Testis (tissue), 3 donors: ENCODE measurements around the gene INAVA. TPM values are rescaled to one million over a fixed set of nuclear protein-coding genes. Genes with fewer than 3 reads are reported as not detected.
"Not testable (repeated sequence)": the region's sequence is repeated elsewhere in the genome, so short reads cannot be mapped to it uniquely, and the experiment has no call there.

Source experiments
- DNase-seq: peaks from one replicate; pipeline ENCODE4 v3.0.0-alpha.2; 2019
- H3K27ac ChIP-seq, 2 donors: fragments of 200-600 bp; sonication (generic); one replicate each; pipeline ENCODE4 v1.5.1; 2019
- H3K27me3 ChIP-seq: fragments of 200-600 bp; sonication (generic); one replicate; pipeline ENCODE4 v1.5.1; 2019
- H3K36me3 ChIP-seq: fragments of 200-600 bp; sonication (generic); one replicate; pipeline ENCODE4 v1.5.1; 2017; ENCODE audit warnings: low read depth; ENCODE audit errors: missing control alignments
- H3K4me1 ChIP-seq: fragments of 200-600 bp; sonication (generic); one replicate; pipeline ENCODE4 v1.5.1; 2019
- H3K4me3 ChIP-seq, 2 donors: fragments of 200-600 bp; sonication (generic); one replicate each; pipeline ENCODE4 v1.5.1; 2017 to 2019
- H3K9me3 ChIP-seq: fragments of 200-600 bp; sonication (generic); one replicate; pipeline ENCODE4 v1.5.1; 2017
- POLR2A ChIP-seq: fragments of 450-650 bp; IDR thresholded peaks from one replicate; pipeline ENCODE4 v1.6.1; 2017; ENCODE audit warnings: antibody characterized with exemption, mild to moderate bottlenecking, moderate library complexity
- WGBS, 2 donors: methylation state at CpG; one replicate each; pipeline ENCODE4 v1.1.5; 2018; 5-methylcytosine and 5-hydroxymethylcytosine counted together
- intact Hi-C: fragments of 100-400 bp; cut with DNase I; formaldehyde crosslinking; loops from one replicate; pipeline ENCODE4 v1.15.1; 2023; ENCODE audit warnings: low total_unique reads
- polyA plus RNA-seq: library from polyadenylated mRNA; stranded (reverse); fragments of 350-450 nt; fragmentation: Illumina TruSeq; extraction: RNeasy Lipid Tissue Mini Kit (QIAGEN cat#74804); gene quantifications from one replicate; pipeline ENCODE4 v1.2.3, GENCODE V29; 2014; ENCODE audit warnings: low read depth, low replicate concordance; ENCODE audit not compliant: insufficient read depth
- total RNA-seq, 2 donors: library from RNA; depleted of rRNA; stranded (reverse); fragments of >200 nt; gene quantifications; one replicate each; pipeline ENCODE4 v1.2.3, GENCODE V29; 2016
- TF ChIP-seq, protein P1 (sequence below), 3 experiments: fragments of 450-650 bp in 2 of 3; fragments of 200-600 bp in 1 of 3; sonication (generic) in 1 of 3; IDR thresholded peaks; one replicate each; pipeline ENCODE4 v1.5.1; 2016 to 2019; ENCODE audit warnings: antibody characterized with exemption in 3 of 3, mild to moderate bottlenecking in 2 of 3, moderate library complexity in 1 of 3

INAVA gene
- total and polyA plus RNA-seq, 3 donors from 2014 or later, result 1.5 to 5.8 (median 2.3) TPM

DNA sequence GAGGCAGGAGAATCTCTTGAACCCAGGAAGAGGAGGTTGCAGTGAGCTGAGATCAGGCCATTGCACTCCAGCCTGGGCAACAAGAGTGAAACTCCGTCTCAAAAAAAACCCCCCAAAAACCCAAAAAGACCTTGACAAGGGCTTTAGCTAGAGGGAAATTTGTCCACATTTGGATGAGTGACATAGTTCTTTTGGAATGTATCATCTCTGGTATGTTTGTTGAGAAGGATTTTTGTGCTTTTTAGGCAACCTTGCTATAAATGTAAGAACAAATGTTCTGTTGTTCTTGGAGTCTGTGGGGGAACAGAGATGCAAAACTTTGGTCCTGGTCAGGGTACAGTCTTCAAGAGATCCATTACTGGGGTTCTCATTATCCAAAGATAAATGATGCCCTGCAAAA is 28.9 kb downstream of the INAVA start:
- no peaks in the 10 kb centered on the region for H3K36me3 ChIP-seq
- DNase-seq, result no peak
- H3K27ac ChIP-seq, result no peak overlapping the region
- H3K4me1 ChIP-seq, result no peaks in the 10 kb centered on the region
- H3K27me3 ChIP-seq, result no peaks in the 10 kb centered on the region
- WGBS, 2 donors, result 32 to 33% methylated on average over 1 of the region's 1 CpG
- H3K4me3 ChIP-seq, result no peak overlapping the region
- TF ChIP-seq, protein P1, sequence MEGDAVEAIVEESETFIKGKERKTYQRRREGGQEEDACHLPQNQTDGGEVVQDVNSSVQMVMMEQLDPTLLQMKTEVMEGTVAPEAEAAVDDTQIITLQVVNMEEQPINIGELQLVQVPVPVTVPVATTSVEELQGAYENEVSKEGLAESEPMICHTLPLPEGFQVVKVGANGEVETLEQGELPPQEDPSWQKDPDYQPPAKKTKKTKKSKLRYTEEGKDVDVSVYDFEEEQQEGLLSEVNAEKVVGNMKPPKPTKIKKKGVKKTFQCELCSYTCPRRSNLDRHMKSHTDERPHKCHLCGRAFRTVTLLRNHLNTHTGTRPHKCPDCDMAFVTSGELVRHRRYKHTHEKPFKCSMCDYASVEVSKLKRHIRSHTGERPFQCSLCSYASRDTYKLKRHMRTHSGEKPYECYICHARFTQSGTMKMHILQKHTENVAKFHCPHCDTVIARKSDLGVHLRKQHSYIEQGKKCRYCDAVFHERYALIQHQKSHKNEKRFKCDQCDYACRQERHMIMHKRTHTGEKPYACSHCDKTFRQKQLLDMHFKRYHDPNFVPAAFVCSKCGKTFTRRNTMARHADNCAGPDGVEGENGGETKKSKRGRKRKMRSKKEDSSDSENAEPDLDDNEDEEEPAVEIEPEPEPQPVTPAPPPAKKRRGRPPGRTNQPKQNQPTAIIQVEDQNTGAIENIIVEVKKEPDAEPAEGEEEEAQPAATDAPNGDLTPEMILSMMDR (IDR thresholded peaks at IDR 0.05), result no peak
- TF ChIP-seq POLR2A, result no peak
- intact Hi-C loops, result no loop called here
- no peaks in the 10 kb centered on the region for H3K9me3 ChIP-seq

- Histone ChIP-seq H3K4me3 (no peak overlapping the region), H3K9me3 (no peaks in the 10 kb centered on the region), H3K4me1 (no peaks in the 10 kb centered on the region), H3K27ac (no peak overlapping the region), H3K36me3 (no peaks in the 10 kb centered on the region), H3K27me3 (no peaks in the 10 kb centered on the region)
- intact Hi-C loops, result no loop called here
- no peak for DNase-seq
- 84 to 85% methylated on average over 4 of the region's 4 CpGs for WGBS, 2 donors
- no peak for TF ChIP-seq POLR2A
- TF ChIP-seq, protein P1 (IDR thresholded peaks at IDR 0.05), result no peak
Measured at GRCh38 chr1:200925831-200926230, 31.1 kb downstream of the INAVA start.

GRCh38 chr1:200929530-200930278 is 35.0 kb downstream of the INAVA start:
- no peaks in the 10 kb centered on the region for H3K36me3 ChIP-seq
- no peaks in the 10 kb centered on the region for H3K9me3 ChIP-seq
- intact Hi-C loops, result no loop called here
- no peak for TF ChIP-seq POLR2A
- TF ChIP-seq, protein P1 (IDR thresholded peaks at IDR 0.05), result no peak
- H3K4me1 ChIP-seq, result no peaks in the 10 kb centered on the region
- H3K4me3 ChIP-seq, result no peak overlapping the region
- DNase-seq, result no peak
- H3K27me3 ChIP-seq, result no peaks in the 10 kb centered on the region
- H3K27ac ChIP-seq, result no peak overlapping the region
- 73 to 81% methylated on average over 4 of the region's 4 CpGs for WGBS, 2 donors

DNA sequence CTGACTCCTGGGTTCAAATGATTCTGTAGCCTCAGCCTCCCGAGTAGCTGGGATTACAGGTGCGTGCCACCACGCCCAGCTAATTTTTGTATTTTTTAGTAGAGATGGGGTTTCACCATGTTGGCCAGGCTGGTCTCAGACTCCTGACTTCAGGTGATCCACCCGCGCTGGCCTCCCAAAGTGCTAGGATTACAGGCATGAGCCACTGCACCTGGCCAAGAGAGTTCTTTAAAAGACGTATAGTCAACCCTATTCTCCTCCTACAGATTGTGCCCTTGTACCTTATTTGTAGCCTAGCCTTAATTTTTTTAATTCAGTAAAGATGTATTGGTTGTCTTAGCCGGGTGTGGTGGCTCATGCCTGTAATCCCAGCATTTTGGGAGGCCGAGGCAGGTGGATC is 35.6 kb downstream of the INAVA start:
- WGBS, 2 donors, result 82 to 84% methylated on average over 8 of the region's 8 CpGs
- H3K4me1 ChIP-seq, result not testable (repeated sequence)

GRCh38 chr1:200931776-200932175 is 37.1 kb downstream of the INAVA start:
- no peak overlapping the region for H3K27ac ChIP-seq
- no peaks in the 10 kb centered on the region for H3K9me3 ChIP-seq
- H3K4me3 ChIP-seq, result no peak overlapping the region
- H3K36me3 ChIP-seq, result no peaks in the 10 kb centered on the region
- no peaks in the 10 kb centered on the region for H3K27me3 ChIP-seq
- 76 to 100% methylated on average over 2 of the region's 2 CpGs for WGBS, 2 donors
- H3K4me1 ChIP-seq, result no peaks in the 10 kb centered on the region
- TF ChIP-seq, protein P1 (IDR thresholded peaks at IDR 0.05), result no peak
- TF ChIP-seq POLR2A, result no peak
- no peak for DNase-seq
- intact Hi-C loops, result no loop called here

More for the DNA sequence above, 35.6 kb downstream of the INAVA start:
- H3K9me3 ChIP-seq, H3K36me3 ChIP-seq, DNase-seq, intact Hi-C loops, H3K4me3 ChIP-seq, H3K27ac ChIP-seq, H3K27me3 ChIP-seq: not testable (repeated sequence)
